ENCODE measurements around the gene ULK2.

DNA sequence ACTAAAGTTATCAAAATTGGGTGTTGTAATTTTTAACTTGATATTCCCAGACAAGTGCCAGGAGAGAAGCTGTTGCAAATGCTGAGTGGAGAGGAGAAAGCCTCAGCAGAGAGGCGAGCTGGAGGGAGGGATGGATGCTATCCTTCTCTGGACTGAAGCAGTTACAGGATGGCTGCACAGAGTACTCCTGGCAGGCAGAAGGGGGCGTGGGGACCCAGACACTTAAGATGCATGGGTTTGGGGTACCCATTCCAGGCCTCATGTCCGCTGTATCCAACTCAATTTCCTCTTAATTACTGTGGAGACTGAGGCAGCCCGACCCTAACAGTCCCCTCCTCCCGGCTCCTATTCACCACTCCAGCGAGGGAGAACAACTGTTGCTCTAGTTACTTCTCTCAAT is 94.2 kb downstream of the ULK2 start:
- TF ChIP-seq, protein P1, sequence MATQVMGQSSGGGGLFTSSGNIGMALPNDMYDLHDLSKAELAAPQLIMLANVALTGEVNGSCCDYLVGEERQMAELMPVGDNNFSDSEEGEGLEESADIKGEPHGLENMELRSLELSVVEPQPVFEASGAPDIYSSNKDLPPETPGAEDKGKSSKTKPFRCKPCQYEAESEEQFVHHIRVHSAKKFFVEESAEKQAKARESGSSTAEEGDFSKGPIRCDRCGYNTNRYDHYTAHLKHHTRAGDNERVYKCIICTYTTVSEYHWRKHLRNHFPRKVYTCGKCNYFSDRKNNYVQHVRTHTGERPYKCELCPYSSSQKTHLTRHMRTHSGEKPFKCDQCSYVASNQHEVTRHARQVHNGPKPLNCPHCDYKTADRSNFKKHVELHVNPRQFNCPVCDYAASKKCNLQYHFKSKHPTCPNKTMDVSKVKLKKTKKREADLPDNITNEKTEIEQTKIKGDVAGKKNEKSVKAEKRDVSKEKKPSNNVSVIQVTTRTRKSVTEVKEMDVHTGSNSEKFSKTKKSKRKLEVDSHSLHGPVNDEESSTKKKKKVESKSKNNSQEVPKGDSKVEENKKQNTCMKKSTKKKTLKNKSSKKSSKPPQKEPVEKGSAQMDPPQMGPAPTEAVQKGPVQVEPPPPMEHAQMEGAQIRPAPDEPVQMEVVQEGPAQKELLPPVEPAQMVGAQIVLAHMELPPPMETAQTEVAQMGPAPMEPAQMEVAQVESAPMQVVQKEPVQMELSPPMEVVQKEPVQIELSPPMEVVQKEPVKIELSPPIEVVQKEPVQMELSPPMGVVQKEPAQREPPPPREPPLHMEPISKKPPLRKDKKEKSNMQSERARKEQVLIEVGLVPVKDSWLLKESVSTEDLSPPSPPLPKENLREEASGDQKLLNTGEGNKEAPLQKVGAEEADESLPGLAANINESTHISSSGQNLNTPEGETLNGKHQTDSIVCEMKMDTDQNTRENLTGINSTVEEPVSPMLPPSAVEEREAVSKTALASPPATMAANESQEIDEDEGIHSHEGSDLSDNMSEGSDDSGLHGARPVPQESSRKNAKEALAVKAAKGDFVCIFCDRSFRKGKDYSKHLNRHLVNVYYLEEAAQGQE (IDR thresholded peaks at IDR 0.05; ENCODE audit: low read depth), result no peak
- TF ChIP-seq TAF1 (IDR thresholded peaks at IDR 0.05; ENCODE audit: low read depth) (no peak), EP300 (IDR thresholded peaks at IDR 0.05; ENCODE audit: borderline replicate concordance) (no peak), CREB1 (IDR thresholded peaks at IDR 0.05; ENCODE audit: low read depth) (no peak), RAD21 (IDR thresholded peaks at IDR 0.05; ENCODE audit: low read depth) (no peak), ZBTB7A (IDR thresholded peaks at IDR 0.05; ENCODE audit: low read depth) (no peak), EGR1 (IDR thresholded peaks at IDR 0.05) (no peak), TEAD4 (IDR thresholded peaks at IDR 0.05) (no peak), CEBPB (IDR thresholded peaks at IDR 0.05) (no peak)
- TF ChIP-seq, protein P2, sequence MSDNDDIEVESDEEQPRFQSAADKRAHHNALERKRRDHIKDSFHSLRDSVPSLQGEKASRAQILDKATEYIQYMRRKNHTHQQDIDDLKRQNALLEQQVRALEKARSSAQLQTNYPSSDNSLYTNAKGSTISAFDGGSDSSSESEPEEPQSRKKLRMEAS (IDR thresholded peaks at IDR 0.05), result no peak

Measured in Ishikawa (cell line).